ENCODE measurements around the gene RMRP.
"Not testable (repeated sequence)": the region's sequence is repeated elsewhere in the genome, so short reads cannot be mapped to it uniquely, and the experiment has no call there.

The RMRP gene

DNA sequence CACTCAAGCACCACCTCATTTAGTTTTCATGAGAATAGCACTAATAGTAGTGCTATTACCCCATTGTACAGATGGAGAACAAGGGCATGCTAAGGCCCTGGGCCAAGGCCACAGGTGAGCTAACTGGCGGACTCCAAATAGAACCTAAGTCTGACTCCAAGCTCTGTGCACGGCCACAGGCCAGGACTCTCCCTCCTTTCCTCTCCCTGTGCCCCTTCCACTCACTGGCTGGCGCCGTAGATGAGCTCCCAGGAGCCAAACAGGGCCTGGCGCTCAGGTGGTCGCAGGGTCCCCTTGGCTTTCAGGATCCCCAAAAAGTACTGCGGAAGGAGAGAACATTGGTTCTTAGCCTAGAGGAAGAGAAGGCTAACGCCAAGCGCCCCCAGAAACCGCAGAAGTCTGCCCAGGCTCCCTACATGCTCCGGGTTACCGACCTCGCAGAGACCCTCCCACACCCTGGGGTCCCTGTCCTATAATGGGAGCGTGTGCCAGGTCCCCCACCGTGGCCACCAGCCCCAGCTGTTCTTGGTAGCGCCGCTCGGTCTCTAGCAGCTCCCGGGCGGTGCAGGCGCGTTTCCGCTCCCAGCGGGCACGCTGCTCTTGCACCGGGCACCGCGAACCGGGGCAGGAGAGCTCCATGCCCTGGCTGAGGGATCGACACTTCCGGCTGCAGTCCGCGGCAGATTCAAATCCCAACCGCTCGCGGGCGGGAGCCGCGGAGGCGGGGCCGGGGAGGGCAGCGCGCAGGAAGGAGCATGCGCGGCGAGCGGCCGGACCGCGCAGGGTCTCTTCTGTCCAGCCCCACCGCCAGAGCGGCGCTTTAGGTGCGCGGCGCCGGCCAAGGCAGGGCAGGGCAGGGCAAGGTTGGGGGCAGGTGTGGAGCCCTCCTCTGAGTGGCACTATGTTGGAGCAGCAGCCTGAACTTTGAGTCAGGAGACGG, 7.0 kb upstream of the RMRP start, which contains the start of gene ARHGEF39:
TSS of gene ARHGEF39 (minus strand) at position 665 of the 940 bp plus-strand sequence. CDS start at position 639, 26 bp downstream.
- DNase-seq, result peak; percentile 39 to 57

DNA sequence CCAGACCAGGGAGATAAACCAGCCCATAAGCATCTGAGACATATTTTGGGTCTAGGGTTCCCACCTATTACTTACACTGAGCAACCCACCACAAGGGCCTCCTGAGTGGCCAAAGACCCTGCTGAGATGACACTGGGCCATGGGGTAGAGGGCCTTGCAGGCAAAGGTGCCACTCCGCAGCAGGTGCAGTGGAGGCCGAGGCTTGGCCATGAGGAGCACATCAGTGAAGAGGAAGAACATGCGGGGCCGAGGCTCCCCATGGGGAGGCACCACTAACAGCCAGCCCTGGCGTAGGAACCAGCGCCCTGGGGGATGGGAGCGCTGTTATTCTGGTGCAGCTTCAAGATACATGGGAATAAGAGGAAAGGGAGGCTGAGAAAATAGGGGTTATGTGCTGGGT, 4.6 kb upstream of the RMRP start:
- DNase-seq, result no peak

DNA sequence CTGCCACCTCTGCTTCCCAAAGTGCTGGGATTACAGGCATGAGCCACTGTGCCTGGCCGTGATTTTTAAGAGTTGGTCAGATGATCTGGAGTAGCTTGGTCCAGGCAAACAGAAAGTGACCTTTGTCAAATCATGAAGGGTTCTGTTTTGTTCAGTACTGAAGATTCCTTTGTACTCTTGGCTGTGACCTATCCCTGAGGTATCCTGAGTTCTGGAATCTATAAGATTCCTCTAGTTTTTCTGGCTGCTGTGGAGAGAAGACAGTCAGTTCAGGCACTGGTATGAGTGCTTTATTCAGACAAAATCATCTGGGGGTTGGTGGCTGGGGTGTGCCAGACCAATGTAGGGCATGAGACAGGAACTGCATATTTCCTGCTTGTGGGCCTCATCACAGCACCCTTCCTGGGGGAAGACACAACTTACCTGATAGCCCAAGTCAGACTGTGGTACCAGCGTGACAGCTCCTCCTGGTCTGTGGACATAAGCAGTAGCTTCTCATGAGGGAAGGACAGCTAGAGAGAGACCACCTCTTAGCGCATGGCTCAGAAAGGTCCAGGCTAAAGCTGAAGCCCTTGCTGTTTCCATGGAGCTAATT, 4.0 kb upstream of the RMRP start:
- peak in 1 of 2 donors; percentile 30 for DNase-seq

GRCh38 chr9:35660966-35661415, 3.2 kb upstream of the RMRP start:
- no peak for DNase-seq

- DNase-seq, result no peak
Measured at GRCh38 chr9:35659340-35659739, 1.5 kb upstream of the RMRP start.

- DNase-seq, result no peak
Measured at GRCh38 chr9:35658968-35659220, 1.1 kb upstream of the RMRP start.

- peak; percentile 79 to 87 for DNase-seq
Measured at GRCh38 chr9:35658137-35658967, 533 bp upstream of the RMRP start, which contains the start of gene CCDC107. TSS of gene CCDC107 (plus strand) at chr9:35658292. CDS start at chr9:35658380, 88 bp downstream.

DNA sequence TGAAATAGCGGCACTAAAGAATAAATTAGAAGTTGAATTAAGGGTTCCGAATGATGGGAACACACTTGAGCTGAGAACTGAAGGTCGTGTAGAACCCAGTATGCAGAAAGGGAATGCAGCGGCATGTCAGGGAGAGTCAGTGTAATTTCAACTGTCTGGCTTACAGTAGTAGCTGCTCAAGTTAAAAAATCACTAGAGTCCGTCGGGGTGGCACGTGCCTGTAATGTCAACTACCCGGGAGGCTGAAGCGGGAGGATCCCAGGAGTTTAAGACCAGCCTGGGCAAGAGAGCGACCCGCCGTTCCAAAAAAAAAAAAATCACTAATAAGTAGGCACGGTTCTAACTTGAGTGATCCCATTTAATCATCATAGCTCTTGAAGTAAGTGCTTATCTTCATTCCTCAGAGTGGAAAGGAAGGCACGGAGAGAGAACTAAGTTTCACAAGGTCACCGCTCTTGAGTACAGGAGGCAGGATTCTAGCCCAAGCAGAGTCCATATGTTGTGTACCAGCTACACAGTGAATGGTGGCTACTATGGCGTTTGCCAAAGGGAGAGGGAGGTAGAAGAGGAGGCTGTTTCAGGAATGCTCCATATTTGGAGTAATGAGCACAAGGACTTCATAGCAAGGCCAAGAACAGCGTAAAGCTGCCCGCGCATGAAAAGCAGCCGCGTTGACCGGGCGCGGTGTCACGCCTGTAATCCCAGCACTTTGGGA, 831 bp downstream of the RMRP start:
- DNase-seq, result no peak

GRCh38 chr9:35656348-35656747, 1.5 kb downstream of the RMRP start:
- no peak for DNase-seq

GRCh38 chr9:35653611-35654010, 4.2 kb downstream of the RMRP start:
- no peak for DNase-seq

DNA sequence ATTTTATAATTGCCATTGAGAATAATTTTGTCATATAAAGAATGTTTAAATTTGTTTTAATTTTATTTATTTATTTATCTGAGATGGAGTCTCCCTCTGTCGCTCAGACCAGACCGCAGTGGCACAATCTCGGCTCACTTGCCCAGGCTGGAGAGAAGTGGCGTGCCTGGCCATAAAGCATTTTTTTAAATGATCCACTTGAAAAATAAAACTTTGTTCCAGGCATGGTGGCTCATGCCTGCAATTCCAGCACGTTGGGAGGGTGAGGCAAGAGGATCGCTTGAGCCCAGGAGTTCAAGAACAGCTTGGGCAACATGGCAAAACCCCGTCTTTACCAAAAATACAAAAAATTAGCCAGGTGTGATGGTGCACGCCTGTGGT, 5.0 kb downstream of the RMRP start:
- DNase-seq, result no peak

DNA sequence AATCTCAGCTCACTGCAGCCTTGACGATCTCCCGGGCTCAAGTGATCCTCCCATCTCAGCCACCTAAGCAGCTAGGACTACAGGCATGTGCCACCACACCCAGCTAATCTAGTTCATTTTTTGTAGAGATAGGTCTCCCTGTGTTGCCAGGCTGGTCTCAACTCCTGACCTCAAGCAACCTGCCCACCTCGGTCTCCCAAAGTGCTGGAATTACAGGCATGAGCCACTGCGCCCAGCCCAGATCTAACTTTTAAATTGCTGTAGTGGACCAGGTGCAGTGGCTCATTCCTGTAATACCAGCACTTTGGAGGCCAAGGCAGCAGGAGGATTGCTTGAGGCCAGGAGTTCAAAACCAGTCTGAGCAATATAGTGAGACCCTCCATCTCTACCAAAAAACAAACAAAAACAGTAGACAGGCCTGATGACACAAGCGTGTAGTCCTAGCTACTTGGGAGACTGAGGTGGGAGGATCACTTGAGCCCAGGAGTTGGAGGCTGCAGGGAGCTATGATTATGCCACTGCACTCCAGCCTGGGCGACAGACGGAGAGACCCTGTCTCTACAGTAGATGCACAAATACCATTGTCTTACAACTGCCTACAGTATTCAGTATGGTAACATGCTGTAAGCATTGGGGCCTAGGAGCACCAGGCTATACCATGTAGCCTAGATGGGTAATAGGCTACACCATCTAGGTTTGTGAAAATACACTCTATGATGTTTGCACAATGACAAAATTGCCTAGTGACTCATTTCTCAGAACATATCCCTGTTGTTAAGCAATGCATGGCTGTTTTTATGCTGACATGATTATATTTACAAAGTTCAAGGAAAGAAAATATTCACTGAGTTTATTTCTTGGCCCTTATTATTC, 5.6 kb downstream of the RMRP start:
- no peak for DNase-seq

DNA sequence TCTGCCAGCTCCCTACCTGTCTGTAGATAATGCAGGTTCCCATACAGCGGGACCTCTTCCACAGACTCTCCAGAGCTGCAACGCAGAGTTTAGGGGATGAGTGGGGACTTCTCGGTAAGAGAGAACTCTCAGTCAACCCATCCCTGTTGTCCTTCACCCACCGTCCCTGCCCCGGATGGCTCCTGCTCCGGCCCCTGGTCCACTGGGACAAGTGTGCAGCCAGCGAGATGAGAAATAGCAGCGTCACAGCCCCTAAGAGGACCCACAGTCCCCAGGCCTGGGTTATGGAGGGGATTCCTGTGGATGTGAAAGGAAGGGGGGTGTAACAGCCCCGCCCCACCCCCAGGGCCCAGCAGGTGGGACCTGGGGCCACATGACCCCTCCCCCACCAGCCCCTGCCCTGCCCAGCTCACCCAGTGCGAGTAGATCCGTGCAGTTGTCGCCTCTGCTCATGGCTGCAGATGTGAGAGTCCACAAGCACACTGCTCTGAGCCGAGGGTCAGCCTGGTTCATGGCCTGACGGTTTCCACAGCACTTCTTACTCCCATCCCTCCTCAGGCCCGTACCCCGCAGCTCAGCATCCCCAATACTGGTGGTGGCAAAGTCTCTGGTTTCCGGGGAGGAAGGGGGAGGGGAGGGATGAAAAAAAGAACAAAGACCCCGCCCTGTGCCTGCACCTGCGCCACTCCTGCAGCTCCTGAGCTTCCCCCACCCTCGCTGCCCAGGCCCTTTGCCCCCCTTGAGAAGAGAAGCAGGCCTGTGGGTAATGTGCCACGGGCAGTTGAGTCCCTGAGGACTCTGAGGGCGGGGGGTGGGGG, 7.3 kb downstream of the RMRP start, which contains the start of gene SIT1:
TSS of gene SIT1 (minus strand) at position 591 of the 818 bp plus-strand sequence. CDS start at position 513, 78 bp downstream.
- no peak for DNase-seq

- DNase-seq, result peak; percentile 53 to 64
Measured at GRCh38 chr9:35649431-35650340, 8.1 kb downstream of the RMRP start.

DNA sequence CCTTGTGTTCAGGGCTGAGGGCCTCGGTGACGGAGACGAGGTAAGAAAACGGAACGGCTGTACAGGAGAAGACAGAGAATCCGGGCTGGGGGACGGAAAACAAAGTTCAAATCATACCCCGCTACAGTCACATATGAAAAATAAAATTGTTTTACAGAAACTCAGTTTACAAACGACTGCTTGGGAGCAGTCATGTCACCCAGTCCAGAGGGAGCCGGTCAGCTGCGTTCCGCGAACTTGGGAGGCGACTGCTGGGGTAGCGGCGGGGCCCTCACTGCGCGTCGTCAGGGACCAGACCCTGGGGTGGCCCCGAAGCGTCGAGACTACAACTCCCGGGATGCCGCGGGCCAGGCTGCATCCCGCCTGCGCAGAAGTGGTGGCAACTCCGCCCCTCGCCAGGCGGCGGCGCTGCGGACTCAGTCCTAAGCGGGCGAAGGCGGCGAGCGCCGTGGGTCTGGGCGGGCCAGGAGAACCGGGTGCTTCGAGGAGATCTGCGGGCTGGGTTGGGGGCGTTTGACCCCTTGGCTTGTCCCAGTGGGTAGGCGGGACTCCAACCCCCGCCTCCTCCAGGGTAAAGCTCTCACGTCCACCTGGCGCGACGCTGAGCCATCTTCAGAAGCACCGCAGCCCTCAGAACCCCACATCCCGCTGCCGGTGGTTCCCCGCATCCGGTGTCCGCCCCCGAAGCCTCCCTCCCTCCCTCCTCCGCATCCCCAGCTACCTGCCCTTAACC, 11.1 kb downstream of the RMRP start:
- DNase-seq, result peak; percentile 88 to 89

DNA sequence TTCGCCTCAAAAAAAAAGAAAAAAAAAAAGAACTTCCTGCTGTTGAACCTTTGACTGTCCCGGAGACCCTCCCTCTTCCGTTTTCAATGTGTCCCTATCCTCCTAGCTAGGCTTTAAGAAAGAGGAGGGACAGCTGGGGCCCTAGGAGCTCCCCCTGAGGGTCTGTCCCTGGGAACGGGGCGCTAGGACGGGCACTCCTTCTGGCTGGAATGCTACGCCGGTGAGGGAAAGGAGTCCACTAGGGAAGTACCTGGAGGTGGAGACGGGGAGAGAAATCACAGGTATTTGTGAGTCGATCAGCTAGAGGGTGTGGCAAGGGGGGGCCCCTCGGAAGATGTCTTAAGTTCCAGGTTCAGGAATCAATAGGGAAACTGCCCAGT, 11.7 kb downstream of the RMRP start:
- no peak for DNase-seq

- DNase-seq, result not testable (repeated sequence)
Measured at GRCh38 chr9:35645736-35646135, 12.1 kb downstream of the RMRP start.

GRCh38 chr9:35643046-35643445, 14.8 kb downstream of the RMRP start:
- no peak for DNase-seq

GRCh38 chr9:35641478-35641877, 16.3 kb downstream of the RMRP start:
- not testable (repeated sequence) for DNase-seq

Data from activated CD4-positive, alpha-beta T cell treated with anti-CD3 and anti-CD28 coated beads for 4 hours (primary cell).